HFF-Myc (cell line): Measurements from ENCODE around the gene FBN2.

Experiments
- DNase-seq: peaks from one replicate; pipeline ENCODE4 v3.0.0-alpha.2; 2011; ENCODE audit warnings: low read depth; ENCODE audit errors: extremely low read depth
- H3K4me3 ChIP-seq: replicated peaks from 2 replicates; pipeline ENCODE4 v1.5.1; 2011; ENCODE audit warnings: low read depth, mild to moderate bottlenecking, control low read depth, low read length
- CTCF ChIP-seq: IDR thresholded peaks from 2 replicates; pipeline ENCODE4 v1.5.1; 2012; ENCODE audit warnings: mild to moderate bottlenecking, low read depth, low read length, control low read depth; ENCODE audit errors: missing control alignments

Gene FBN2

DNA sequence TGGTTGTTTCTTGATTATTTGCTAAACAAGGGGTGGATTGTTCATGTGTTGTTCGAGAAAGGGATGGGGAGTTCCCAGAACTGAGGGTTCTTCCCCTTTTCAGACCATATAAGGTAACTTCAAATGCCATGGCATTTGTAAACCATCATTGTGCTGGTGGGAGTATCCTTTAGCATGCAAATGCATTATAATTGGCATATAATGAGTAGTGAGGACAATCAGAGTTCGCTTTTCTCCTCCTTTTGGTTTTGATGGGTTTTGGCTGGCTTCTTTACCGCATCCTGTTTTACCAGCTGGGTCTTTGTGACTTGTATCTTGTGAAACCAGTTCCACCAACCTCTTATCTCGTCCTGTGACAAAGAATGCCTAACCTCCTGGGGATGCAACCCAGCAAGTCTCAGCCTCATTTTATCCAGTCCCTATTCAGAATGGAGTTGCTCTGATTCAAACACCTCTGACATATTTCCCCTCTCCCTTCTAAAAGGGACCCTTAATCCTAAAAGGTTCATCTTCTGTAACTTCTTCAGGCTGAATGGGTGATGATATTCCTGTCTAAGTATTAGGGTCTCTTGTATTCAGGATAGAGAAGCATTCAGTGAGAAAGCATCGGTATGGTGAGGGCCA is 8.7 kb upstream of the FBN2 start:
- no peak overlapping the region for H3K4me3 ChIP-seq
- TF ChIP-seq CTCF = no peak
- no peak for DNase-seq

GRCh38 chr5:128541385-128541784 is 3.3 kb upstream of the FBN2 start:
- DNase-seq = no peak
- no peak for TF ChIP-seq CTCF
- no peak overlapping the region for H3K4me3 ChIP-seq

DNA sequence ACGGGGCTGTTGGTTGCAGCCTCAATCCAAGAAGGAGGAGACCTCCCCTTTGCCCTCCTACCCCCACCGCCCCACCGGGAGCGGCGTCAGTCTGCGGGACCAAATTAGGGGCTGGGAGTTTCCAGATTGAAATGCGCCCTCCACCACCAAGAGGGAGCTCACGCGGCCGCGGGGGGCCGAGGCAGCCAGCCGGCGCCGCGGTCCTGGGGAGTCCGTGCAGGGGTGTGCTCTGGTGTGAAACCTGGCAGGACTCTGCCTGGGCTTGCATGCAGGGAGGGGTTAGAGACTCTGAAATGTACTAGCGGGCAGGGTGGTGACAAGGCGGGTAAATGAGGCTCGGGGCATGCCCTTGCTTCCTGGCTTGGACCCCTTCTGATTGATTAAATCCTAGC is 989 bp upstream of the FBN2 start:
- TF ChIP-seq CTCF = no peak
- no peak for DNase-seq
- peak overlapping the region; percentile 89 for H3K4me3 ChIP-seq

DNA sequence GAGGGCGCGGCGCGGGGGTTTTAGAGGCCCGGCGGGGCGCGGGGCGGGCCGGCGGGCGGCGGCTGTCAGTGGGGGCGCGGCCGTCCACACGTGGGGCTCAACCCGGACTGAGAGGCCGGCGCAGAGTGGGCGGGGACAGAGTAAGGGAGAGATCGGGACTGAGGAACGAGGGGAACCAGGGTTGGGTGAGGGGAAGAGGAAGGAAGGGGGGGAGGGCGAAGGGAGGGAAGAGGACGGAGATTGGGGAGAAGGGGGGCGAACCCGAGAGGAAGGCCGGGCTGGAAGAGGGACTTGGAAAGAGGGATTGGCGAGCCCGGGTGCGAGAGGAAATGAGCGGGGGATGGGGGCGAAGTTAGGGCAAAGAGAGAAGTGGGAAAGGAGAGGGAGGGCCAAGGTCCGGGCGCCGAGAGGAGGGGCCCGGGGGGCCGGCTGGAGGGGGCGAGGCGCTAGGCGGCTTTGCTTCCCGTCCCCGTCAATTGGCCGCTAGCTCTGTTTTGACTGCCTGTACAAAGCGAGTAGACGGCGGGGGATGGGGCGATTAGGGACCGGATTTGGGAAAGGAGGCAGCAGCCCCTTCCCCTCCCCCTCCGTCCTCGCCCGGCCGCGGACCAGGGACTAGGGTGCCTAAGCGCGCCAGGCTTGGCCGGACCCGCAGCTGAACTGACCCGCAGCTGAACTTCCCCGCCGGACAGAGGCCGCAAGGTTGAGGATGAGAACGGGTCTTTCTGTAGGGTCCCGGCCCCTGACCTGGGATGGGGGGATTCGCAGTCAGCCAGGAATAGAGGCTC is 399 bp upstream of the FBN2 start:
- peak overlapping the region; percentile 89 for H3K4me3 ChIP-seq
- no peak for TF ChIP-seq CTCF
- DNase-seq = peak; percentile 91

DNA sequence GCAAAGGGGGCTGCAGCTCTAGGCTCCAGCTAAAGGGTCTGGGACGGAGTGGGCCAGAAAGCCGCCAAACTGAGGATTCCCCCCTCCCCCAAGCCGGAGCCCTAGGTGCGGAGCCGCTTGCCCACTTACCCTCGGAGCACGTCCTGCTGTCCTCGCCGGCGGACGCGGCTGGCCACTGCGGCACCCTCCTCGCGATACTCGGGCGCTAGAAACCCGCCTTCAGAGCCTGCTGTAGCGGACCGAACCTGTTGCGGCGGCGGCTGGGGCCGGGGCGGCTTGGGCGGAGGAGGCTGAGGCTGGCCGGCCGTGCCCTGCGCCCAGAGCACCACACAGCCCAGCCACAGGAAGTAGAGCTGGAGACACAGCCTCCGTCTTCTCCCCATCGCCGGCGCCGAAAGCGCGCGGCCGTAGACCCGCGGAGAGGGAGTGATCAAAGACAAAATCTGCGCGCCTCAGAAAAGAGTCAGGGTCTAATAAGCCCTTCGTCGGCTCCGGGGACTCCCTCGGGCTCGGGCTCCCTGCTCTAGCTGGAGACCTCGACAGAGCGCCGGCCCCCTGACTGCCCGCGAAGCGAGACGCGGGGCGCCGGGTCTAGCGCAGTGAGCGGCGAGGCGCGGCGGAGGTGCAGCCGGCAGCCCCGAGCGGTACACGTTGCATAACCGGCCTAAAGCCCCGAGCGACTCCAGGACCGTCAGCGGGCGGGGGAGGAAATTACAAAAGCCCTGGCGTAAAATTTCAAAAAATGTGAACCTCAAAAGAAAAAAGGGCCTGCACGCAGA is 635 bp downstream of the FBN2 start:
- no peak for TF ChIP-seq CTCF
- no peak for DNase-seq
- H3K4me3 ChIP-seq = peak overlapping the region; percentile 89

DNA sequence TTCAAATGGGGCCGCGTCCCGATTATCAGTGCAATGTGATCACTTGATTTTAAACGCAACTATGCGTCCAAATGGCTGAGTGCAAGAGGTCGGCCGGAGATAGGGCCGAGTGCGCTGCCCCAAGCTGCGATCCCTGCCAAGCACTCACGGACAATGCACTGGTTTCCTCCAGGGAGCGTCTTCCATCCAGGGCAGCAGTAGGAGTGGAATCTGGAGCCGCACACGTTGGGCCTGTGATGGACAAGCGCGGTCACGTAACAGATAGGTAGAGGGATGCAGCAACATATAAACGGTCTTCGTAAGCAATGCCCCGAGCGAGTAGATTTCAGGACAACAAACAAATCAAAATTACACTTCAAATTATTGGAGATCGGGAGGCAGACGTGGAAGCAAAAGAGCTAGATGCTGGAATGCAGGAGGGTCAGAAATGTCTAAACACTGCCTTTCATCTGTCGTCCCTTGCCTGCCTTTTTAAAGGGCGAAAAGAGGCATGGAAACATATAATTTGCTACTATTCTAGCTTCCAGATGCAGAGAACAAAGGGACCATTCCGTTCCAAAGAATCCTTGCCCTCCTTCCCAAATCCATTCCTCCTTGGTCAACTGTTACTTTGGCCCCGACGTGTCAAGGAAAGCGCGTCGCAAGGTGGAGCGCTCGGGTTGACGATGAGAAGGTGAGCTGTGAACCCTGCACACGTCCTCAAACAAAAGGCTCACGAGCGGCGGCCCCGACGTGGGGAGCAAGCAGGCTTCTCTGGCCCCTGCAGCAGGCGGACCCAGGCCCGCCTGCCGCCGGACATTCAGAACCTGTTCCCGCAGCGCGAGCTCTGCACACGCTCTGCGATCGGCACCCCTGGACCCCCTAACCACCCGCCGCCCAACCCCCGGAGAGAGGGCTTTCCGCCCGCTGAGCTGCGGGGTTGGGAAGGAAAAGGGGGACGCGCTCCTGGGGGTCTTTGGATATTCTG is 1.5 kb downstream of the FBN2 start:
- TF ChIP-seq CTCF = peak; percentile 27
- H3K4me3 ChIP-seq = peak overlapping the region; percentile 89
- no peak for DNase-seq
